GM18951 (cell line): ENCODE measurements around the gene FOXL3.
"Not testable (repeated sequence)": the region's sequence is repeated elsewhere in the genome, so short reads cannot be mapped to it uniquely, and the experiment has no call there.

ENCODE experiments used
- POLR2A ChIP-seq: IDR thresholded peaks from 4 replicates; pipeline ENCODE4 v1.6.1; 2011; ENCODE audit warnings: mild to moderate bottlenecking; ENCODE audit not compliant: insufficient read length, insufficient read depth; ENCODE audit errors: extremely low read depth
- in situ Hi-C: fragments of 300-500 bp; cut with MboI; formaldehyde crosslinking; loops from one replicate; pipeline ENCODE4 v1.12.0; 2022; ENCODE audit warnings: low sequenced_read_pairs, mixed read lengths, inconsistent platforms; ENCODE audit not compliant: unreplicated experiment

Gene FOXL3

DNA sequence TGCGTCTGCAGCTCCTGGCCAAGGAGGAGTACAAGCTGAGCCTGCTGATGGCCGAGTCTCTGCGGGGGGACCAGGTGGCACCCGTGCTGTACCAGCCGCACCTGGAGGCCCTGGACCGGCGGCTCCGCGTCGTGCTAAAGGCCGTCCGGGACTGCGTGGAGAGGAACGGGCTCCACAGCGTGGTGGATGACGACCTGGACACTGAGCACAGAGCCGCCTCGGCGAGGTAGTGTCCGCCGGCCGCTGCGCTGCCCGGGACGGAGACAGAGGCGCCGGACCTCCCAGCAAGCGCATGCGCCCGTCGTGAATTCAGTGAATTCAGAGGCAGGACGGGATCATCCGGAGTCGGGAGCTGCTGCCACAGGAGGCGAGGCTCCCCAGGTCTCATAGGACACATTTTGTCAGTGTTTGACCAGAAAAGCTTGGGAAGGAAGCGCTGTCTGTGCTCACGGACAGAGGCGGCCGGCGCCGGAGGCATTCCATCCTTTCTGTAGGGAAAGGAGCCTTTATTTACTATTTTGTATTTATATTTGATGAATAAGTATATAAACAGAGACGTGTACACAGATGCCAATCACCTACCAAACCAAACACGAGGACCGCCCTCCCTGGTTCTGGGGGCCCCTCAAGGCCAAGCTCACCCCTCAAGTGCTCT is 30.1 kb upstream of the FOXL3 start:
- in situ Hi-C loops, result no loop called here
- no peak for TF ChIP-seq POLR2A

DNA sequence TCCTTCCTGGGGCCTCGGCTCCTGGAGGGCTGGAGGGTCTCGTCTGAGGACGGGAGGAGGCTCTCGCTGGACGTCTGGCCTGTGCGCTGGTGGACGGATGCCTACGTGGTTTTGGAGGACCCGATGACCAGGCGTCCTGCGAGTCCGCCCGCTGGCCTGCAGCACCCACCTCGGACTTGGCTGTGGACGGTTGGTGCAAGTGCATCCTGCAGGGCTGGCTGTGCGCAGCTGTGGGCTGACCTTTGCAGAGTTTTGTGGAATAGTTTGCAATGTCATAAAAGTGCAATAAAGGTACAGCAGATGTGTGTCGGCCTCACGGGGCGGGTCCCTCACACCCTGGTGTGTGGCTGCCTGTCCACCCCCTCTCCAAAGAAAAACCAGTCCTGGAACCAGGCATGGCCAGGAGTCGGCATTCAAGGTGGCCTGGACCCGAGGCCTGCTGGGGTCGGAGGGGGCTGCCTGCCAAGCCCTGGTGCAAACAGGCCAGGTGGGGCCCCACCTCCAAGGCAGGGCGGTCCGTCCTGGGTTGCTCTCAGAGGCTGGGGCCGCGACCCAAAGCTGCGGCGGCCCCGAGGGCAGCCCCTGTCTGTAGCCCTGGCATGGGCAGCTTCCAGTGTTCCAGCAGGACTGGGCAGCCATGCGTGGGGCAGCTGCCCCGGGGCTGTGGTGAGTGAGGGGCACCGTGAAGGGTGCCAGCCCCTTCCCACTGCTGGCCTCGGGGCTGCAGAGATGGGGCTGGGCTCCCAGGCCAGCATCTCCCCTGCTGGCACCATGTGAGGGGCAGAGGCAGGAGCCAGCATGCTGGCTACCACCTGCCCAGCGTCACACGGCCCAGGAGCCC is 29.3 kb upstream of the FOXL3 start:
- in situ Hi-C loops, result no loop called here
- no peak for TF ChIP-seq POLR2A

DNA sequence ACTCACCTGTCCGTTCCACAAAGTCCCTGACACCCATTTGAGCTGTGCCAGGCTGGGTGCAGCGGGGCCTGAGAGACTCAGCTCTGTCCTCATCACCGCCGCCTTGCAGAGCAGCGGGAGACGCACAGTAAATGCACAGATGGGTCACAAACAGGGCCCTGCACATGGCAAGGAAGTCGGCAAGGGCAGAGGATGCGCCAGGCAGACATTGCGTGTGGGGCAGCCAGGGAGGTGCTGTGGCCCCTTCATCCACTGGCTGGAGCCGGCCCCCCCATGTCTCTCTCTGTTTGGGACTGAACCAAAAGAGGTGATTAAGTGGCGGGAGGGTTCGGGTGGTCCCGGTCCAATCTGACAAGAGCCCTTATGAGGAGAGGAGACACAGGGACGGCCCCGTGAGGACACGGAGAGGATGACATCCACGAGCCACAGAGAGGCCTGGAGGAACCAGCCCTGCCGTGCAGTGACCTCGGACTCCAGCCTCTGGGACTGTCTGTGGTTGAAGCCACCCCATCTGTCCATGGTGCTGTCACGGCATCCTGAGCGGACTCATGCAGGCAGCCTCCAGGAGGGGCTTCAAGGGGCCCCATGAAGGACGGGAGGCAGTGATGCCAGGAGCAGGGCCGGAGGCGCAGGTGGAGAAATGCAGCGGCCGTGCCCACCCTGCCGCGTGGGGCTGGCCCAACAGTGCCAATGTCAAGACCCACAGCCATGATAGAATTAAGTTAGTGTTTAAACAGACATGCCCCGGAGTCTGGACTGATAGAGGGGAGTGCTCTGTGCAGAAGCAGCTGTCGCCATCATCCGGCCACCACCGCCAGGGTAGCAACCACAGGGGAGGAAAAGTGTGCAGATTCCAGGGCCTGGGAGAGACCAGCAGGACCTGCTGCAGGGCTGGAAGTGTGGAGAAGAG is 28.4 kb upstream of the FOXL3 start:
- in situ Hi-C loops, result no loop called here

DNA sequence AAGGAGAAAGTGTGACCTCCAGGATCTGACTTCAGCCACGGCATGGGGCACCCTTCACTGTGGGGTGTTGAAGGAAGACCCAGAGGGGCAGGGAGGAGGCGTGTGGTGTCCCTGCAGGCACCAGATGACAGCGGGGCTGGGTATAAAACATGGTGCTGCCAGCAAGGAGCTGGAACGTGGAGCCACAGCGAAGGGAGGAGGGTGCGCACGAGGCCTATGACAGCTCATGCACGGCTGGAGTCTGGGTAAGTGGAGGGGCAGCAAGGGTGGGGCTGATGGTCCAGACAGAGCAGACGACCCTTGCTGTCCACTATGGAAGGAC is 27.8 kb upstream of the FOXL3 start:
- in situ Hi-C loops, result no loop called here
- no peak for TF ChIP-seq POLR2A

More for the DNA sequence above, 28.4 kb upstream of the FOXL3 start:
- TF ChIP-seq POLR2A, result no peak

DNA sequence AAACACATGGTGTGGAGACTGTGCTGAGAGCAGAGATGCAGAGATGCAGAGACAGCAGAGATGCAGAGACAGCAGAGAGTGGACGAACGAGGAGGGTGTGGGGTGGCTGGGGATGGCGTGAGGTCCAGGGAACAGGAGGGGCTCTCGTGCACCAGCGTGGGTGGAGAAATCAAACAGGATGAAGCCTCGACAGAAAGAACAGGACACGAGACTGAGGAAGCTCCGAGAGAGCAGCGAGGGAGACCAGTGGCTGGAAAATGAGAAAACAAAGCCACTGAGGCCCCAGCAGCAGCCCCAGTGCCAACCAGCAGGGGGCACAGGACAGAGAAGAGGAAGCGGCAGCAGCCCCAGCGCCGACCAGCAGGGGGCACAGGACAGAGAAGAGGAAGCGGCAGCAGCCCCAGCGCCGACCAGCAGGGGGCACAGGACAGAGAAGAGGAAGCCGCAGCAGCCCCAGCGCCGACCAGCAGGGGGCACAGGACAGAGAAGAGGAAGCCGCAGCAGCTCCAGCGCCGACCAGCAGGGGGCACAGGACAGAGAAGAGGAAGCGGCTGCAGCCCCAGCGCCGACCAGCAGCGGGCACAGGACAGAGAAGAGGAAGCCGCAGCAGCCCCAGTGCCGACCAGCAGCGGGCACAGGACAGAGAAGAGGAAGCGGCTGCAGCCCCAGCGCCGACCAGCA is 27.2 kb upstream of the FOXL3 start:
- in situ Hi-C loops, result not testable (repeated sequence)

DNA sequence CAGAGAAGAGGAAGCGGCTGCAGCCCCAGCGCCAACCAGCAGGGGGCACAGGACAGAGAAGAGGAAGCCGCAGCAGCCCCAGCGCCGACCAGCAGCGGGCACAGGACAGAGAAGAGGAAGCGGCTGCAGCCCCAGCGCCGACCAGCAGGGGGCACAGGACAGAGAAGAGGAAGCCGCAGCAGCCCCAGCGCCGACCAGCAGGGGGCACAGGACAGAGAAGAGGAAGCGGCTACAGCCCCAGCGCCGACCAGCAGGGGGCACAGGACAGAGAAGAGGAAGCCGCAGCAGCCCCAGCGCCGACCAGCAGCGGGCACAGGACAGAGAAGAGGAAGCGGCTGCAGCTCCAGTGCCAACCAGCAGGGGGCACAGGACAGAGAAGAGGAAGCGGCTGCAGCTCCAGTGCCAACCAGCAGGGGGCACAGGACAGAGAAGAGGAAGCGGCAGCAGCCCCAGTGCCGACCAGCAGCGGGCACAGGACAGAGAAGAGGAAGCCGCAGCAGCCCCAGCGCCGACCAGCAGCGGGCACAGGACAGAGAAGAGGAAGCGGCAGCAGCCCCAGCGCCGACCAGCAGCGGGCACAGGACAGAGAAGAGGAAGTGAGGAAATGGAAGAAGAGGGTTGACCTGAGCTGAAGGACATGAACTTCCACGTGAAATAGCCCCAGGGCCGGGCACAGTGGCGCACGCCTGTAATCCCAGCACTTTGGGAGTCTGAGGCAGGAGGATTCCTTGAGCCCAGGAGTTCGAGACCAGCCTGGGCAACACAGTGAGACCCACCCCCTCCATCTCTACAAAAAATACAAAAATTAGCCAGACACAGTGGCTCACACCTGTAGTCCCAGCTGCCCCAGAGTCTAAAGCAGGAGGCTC is 26.3 kb upstream of the FOXL3 start:
- in situ Hi-C loops, result not testable (repeated sequence)

DNA sequence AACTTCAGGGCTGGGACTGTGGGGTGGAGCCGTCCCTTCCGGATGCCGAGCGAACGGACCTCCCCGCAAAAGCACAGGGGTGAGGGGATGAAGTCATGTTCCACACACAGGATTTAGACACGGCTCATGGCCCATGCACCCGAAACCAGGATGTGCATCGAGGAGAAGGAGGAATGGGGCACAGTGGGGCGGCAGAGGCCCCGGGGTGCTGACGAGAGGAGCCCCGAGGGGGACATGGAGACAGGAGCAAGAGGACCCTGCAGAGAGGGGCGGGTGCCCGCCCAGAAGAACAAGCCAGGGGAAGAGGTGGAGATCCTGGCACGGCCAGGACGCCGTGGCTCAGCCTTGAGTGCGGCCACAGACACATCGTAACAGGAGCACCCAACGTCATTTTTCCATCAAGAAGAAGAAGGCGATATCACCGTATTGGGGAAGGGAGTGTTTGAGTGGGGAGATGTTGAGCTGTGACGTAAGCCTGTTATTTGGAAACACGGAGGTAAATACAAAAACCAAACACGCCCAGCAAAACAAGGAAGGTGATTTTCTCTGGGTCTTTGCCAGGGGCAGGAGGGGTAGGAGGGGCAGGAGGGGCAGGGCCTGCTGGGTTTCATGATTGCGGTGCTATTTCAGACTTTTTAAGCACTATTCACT is 25.3 kb upstream of the FOXL3 start:
- in situ Hi-C loops, result no loop called here

DNA sequence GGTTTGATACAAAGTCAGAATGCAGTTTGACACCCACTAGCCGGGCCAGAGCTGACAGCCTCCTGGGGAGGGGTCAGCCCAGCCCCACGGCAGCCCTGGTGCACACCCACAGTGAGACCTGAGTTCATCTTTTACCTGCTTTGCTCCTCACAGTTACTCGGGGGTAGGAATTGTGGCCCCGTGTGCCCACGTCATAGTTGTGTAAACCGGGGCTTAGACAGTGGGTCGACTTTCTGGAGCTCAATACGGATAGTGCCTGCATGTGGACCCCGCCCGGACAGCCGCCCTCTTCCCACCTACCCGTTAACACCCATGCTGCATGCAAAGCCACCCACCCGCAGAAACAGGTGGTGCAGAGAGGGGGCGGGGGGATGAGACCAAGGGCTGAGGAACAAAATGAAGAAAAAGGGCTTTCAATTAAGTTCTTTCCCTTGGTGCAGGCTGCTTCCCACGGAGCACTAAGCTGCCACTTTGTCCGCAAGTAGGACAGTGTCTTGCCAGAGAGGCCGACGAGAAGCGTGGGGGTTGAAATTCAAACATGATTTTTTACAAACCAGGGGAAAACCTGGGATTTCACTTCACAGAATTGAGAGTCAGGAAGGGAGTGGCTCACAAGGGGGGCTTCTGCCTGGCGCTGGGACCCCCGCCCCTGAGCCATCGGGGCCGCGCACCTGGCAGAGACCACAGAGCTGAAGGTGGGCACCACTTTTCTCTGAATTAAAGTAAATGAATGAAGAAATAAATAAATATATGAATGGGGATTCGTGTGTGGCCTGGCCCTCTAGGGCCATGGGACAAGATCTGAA is 24.6 kb upstream of the FOXL3 start:
- TF ChIP-seq POLR2A, result no peak
- in situ Hi-C loops, result no loop called here

More for the DNA sequence above, 25.3 kb upstream of the FOXL3 start:
- TF ChIP-seq POLR2A, result no peak

DNA sequence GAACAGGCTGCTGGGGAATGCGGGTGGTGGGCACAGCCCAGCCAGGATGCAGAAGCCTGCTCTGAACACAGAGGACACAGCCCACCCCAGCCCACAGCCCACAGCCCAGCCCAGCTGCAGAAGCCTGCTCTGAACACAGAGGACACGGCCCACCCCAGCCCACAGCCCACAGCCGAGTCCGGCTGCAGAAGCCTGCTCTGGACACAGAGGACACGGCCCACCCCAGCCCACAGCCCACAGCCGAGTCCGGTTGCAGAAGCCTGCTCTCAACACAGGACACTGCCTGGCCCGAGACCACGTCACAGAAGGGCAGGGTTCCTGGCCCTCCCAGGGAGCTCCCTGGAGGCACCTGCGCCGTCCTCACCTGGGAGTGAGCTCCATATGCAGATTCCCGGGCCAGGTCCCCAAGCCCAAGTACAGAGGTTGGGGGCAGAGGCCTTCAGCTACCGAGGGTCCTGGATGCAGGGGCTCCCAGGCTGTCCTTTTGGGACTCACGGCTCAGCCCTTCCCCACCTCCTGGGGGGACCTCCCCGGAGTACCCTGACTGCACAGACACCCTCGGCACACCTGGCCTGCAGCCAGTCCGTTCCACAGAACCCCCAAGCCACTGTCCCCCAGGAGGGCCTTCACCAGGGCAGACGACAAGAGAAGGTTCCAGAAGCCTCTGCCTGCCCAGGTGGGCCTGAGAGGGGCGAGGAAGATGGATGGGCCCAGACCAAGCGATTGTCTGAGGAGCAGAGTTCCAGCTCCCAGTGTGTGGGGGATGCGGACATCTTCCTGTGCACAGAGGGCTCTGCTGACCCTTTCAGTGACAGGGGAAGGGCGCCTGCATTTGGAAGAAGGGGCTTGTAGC is 23.7 kb upstream of the FOXL3 start:
- in situ Hi-C loops, result no loop called here
- TF ChIP-seq POLR2A, result no peak
